Cerebellar cortex (tissue), 1 donor: ENCODE data around the gene LAMTOR2.
A peak's percentile ranks its signal among the peaks of the same experiment; 100 is the strongest.

ENCODE experiments used
- DNase-seq: peaks from one replicate; pipeline ENCODE4 v3.0.0-alpha.2; 2015; ENCODE audit warnings: low spot score

Gene LAMTOR2

GRCh38 chr1:156099282-156099681 is 44.7 kb downstream of the LAMTOR2 start:
- DNase-seq = no peak

GRCh38 chr1:156100205-156100995 is 45.8 kb downstream of the LAMTOR2 start:
- no peak for DNase-seq

GRCh38 chr1:156101880-156102279 is 47.3 kb downstream of the LAMTOR2 start:
- DNase-seq = no peak

- no peak for DNase-seq
Observed at GRCh38 chr1:156102633-156103511, 48.3 kb downstream of the LAMTOR2 start.

GRCh38 chr1:156103521-156103947 is 49.0 kb downstream of the LAMTOR2 start:
- DNase-seq = no peak

GRCh38 chr1:156104065-156104810 is 49.7 kb downstream of the LAMTOR2 start:
- peak; percentile 54 for DNase-seq

- DNase-seq = peak; percentile 71
Observed at GRCh38 chr1:156104861-156105832, 50.6 kb downstream of the LAMTOR2 start.

- DNase-seq = peak; percentile 71
Observed at GRCh38 chr1:156106624-156107488, 52.3 kb downstream of the LAMTOR2 start.

- no peak for DNase-seq
Observed at GRCh38 chr1:156108057-156108456, 53.5 kb downstream of the LAMTOR2 start.
